Esophagus squamous epithelium (tissue), 5 donors: ENCODE results near the gene RPL32. TPM values are rescaled to one million over a fixed set of nuclear protein-coding genes. Genes with fewer than 3 reads are reported as not detected.
"Not testable (repeated sequence)": the region's sequence is repeated elsewhere in the genome, so short reads cannot be mapped to it uniquely, and the experiment has no call there.

Source experiments
- DNase-seq: peaks from one replicate; lab custom pipeline; 2025; lab: John Stamatoyannopoulos, UW
- H3K27ac ChIP-seq, 4 donors: fragments of 200-600 bp; sonication (generic); one replicate each; pipeline ENCODE4 v1.5.1; 2016 to 2019; ENCODE audit warnings: mild to moderate bottlenecking in 1 of 4
- H3K27me3 ChIP-seq, 4 donors: fragments of 200-600 bp; sonication (generic); 1 replicate in 3 of 4; 2 replicates in 1 of 4; pipeline versions ENCODE4 v1.5.1 to v1.6.0; 2017 to 2021; ENCODE audit warnings: antibody characterized with exemption in 1 of 4
- H3K36me3 ChIP-seq, 3 donors: fragments of 200-600 bp; sonication (generic); one replicate each; pipeline ENCODE4 v1.5.1; 2016 to 2019
- H3K4me1 ChIP-seq, 3 donors: fragments of 200-600 bp; sonication (generic); one replicate each; pipeline ENCODE4 v1.5.1; 2017 to 2019
- H3K4me3 ChIP-seq, 4 donors: fragments of 200-600 bp; sonication (generic); 1 replicate in 3 of 4; 2 replicates in 1 of 4; pipeline ENCODE4 v1.5.1; 2016 to 2019; ENCODE audit warnings: mild to moderate bottlenecking in 2 of 4, moderate library complexity in 1 of 4
- H3K9me3 ChIP-seq, 3 donors: fragments of 200-600 bp; sonication (generic); one replicate each; pipeline ENCODE4 v1.5.1; 2016 to 2019
- CTCF ChIP-seq, 6 experiments: fragments of 450-650 bp in 4 of 6; fragments of 200-600 bp in 2 of 6; sonication (generic) in 2 of 6; IDR thresholded peaks; one replicate each; pipeline ENCODE4 v1.5.1; 2016 to 2019; ENCODE audit warnings: antibody characterized with exemption in 6 of 6, mild to moderate bottlenecking in 4 of 6, moderate library complexity in 4 of 6
- WGBS, 2 donors: methylation state at CpG; one replicate each; pipeline ENCODE4 v1.1.5; 2018; 5-methylcytosine and 5-hydroxymethylcytosine counted together
- intact Hi-C: fragments of 100-400 bp; cut with DNase I; formaldehyde crosslinking; loops from one replicate; pipeline ENCODE4 v1.15.0; 2022
- small RNA-seq, 4 donors: library from RNA; depleted of rRNA; stranded (forward); fragments of <200 nt; gene quantifications; one replicate each; pipeline ENCODE3, GENCODE V24; 2016
- total RNA-seq, 4 donors: library from RNA; depleted of rRNA; stranded (reverse); fragments of >200 nt; gene quantifications; one replicate each; pipeline ENCODE4 v1.1.0, GENCODE V29; 2016
- donor health status: DM: yes; HTN: yes; CAD: no.

Gene RPL32
- total RNA-seq, 4 donors from 2014 or later, result 657 to 937 (median 873) TPM

- H3K36me3 ChIP-seq, H3K27ac ChIP-seq, H3K9me3 ChIP-seq, H3K4me1 ChIP-seq, H3K27me3 ChIP-seq, DNase-seq, H3K4me3 ChIP-seq, intact Hi-C loops: not testable (repeated sequence)
- WGBS, 2 donors, result 43 to 64% methylated on average over 5 to 8 of the region's 9 CpGs
- TF ChIP-seq CTCF (IDR thresholded peaks at IDR 0.05), result peak in 4 of 6 experiments; percentile 6 to 30 (median 24)
Measured at GRCh38 chr3:12787346-12787745, 54.0 kb downstream of the RPL32 start.

GRCh38 chr3:12785096-12785495, 56.3 kb downstream of the RPL32 start:
- TF ChIP-seq CTCF (IDR thresholded peaks at IDR 0.05), result no peak
- H3K4me1 ChIP-seq, result peaks cover 0 to 9% (median 7%) of the 10 kb centered on the region in 3 donors
- no peaks in the 10 kb centered on the region for H3K9me3 ChIP-seq
- no peak for DNase-seq
- intact Hi-C loops, result no loop called here
- H3K27ac ChIP-seq, result no peak overlapping the region
- no peaks in the 10 kb centered on the region for H3K36me3 ChIP-seq
- H3K27me3 ChIP-seq, result no peaks in the 10 kb centered on the region
- WGBS, 2 donors, result 54 to 69% methylated on average over 4 of the region's 4 CpGs
- H3K4me3 ChIP-seq, result no peak overlapping the region

Small RNAs within 50 kb of the gene (small RNA-seq; reads per million reads assigned to genes)
- gene AC034198.1, result 0 reads per million in 4 donors

Other genes starting within 250 kb of the RPL32 start
- 100 to 1,000 TPM in 1 of 4 donors, 10 to 100 TPM in 3; 73.2 to 107 (median 84.2) TPM for gene RAF1, start 177.4 kb downstream of the RPL32 start, total RNA-seq
- 10 to 100 TPM; 43.9 to 79.1 (median 53.4) TPM for gene TMEM40, start 82.3 kb downstream of the RPL32 start, total RNA-seq
- 1 to 10 TPM in 1 of 4 donors, under 1 TPM in 3; 0.61 to 1.7 (median 0.91) TPM for gene CAND2, start 44.9 kb downstream of the RPL32 start, total RNA-seq
- gene IQSEC1, start 231.9 kb upstream of the RPL32 start, total RNA-seq, result 10 to 100 TPM in 2 of 4 donors, 1 to 10 TPM in 2; 7.3 to 27.1 (median 10.7) TPM